NCI-H69 (cell line): Measurements from ENCODE around the gene ANAPC1.
A peak's percentile ranks its signal among the peaks of the same experiment; 100 is the strongest.
"Not testable (repeated sequence)": the region's sequence is repeated elsewhere in the genome, so short reads cannot be mapped to it uniquely, and the experiment has no call there.

Experiments used
- DNase-seq: peaks from one replicate; lab custom pipeline; 2025; lab: John Stamatoyannopoulos, UW

ANAPC1 gene

DNA sequence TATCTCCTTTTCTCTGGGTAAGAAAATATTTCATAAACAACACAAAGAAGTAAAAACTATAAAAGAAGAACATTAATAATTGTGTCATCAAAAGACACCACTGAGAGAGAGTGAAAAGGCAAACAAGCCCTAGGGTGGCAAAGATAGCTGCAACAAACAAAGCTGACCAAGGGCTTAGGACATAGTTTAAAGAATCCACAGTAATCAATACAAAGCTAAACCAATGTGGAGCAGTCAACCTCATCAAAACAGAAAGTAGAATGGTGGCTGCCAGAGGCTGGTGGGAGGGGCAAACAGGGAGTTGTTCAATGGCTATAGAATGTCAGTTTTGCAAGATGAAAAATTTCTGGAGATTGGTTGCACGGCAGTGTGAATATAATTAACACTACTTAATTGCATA is 93.4 kb downstream of the ANAPC1 start:
- DNase-seq, result not testable (repeated sequence)

- not testable (repeated sequence) for DNase-seq
These were observed 99.9 kb downstream of the ANAPC1 start for GRCh38 chr2:111784081-111784480.

DNA sequence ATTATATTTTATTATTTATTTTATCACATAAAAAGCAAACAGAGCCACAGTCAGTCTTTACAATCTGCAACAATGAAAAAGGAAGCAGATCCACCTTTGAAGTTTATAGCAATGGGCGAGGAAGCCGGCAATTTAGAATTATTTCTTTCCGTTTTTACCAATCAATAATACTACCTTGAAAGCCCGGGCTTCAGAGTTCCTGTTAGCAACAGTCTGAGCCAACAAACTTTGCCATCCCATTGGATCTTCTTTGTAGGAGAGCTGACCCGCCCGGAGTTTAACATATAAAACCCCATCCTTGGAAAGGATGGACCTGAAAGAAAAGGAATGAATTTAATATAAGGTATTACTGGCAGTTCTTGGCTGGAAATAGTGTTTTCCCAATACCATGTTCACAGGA is 101.8 kb downstream of the ANAPC1 start:
- not testable (repeated sequence) for DNase-seq

- not testable (repeated sequence) for DNase-seq
These were observed 102.4 kb downstream of the ANAPC1 start for GRCh38 chr2:111781443-111782094.

DNA sequence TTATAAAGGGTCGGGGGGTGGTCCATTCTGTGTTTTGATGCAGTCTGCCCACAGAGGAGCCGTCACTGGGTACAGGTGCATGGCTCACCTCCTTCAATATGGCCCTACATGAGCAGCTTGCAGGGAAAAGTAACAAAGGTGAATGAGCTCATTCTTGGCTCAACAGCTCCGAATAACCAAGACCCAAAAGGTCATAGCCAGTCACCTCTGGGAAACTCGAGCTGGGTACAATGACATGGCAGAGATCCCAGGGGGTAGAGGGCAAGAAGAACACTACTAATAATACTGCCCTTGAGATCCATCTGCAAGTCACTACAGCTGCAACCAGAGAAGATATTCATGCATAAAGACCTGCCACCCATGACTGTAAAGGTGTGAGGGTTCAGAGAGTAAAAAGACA is 106.8 kb downstream of the ANAPC1 start:
- not testable (repeated sequence) for DNase-seq

DNA sequence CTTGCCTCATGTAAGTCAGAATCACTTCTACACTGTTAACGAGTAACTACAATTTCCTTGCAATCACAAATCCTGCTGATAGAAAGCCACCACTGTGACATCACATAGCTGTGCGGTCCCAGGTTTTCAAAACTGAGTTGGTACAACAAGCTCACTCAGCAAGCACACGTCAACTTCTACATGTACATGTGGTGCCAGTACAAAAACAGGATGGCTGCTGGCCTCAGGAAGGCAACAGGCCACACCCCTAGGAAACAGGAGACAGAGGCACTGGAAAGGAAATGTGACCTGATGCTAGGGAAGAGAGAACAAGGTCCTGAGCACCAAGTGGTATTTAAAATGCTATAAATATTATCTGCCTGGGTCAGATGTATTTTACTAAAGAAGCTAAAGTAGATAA is 107.7 kb downstream of the ANAPC1 start:
- not testable (repeated sequence) for DNase-seq

DNA sequence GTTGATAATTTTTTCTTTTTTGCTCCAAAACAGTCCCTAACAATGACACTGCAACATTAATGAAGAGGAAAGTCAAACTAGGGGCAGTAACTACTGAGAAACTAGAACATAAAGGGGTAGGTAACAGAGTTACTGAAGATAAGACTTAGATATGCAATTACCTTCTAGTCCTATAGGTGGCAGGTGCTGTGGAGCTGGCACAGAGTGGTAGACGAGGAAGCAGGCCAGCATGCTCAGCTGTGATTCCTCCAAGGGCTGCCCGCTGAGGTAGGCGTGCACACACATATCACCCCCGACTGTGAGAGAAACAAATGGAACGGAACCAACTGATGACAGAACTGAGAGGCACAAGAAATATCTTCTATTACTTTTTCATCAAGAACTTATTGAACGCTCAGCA is 111.8 kb downstream of the ANAPC1 start:
- DNase-seq, result not testable (repeated sequence)

- not testable (repeated sequence) for DNase-seq
These were observed 112.9 kb downstream of the ANAPC1 start for GRCh38 chr2:111770916-111771658.

DNA sequence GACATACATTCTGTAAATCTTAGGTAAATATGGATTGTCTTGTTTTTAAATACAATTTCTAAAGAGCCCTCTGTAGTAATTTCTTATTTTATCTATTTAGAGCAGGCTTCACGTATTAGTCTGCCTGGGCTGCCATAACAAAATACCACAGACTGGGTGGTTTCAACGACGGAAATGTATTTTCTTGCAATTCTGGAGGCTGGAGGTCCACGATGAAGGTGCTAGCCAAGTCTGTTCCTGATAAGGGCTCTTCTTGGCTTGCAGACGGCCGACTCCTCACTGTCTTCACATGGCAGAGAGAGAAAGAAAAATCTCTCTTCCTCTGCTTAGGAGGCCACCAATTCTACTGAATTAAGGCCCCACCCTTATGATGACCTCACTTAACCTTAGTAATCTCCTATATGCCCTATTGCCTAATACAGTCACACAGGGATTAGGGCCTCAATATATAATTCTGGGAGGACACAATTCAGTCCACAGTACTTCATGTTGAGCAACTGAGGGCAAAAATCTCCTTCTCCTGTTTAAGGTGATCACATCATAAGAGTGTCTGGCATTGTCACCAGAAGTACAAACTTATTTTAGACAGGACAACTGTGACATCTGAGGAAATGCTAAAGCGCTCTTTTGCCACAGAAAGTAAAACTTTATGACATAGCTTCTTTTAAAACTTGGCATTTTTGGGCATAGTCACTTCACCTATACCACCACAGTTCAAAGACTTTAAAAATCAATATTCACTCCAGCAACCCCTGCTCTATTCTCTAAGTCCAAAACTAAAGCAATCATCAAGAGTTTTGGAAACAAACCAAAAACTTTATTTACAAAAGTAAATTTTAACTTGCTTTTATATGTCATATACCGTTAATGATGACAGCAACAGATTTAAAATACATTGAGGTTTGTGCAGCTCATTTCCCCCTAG is 115.5 kb downstream of the ANAPC1 start:
- not testable (repeated sequence) for DNase-seq

DNA sequence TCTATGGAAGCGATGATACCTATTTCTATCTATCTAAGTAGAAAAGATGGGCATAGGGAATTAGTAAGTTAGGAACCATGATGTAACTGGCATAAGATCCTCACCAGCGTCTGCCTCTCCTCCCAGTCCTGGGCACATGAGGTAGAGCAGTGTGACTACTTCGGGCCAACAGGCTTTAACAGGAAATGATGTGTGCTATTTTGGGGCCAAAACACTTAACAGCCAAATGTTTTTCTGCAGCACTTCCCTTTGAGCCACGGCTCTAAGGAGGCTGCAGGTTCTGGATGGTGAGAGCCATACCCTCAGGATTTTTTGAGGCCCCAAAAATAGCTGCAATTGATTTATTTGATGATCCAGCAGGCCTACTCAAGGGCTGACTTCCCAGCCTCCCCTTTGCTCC is 116.9 kb downstream of the ANAPC1 start:
- DNase-seq, result not testable (repeated sequence)

GRCh38 chr2:111766295-111766694 is 117.7 kb downstream of the ANAPC1 start:
- DNase-seq, result not testable (repeated sequence)

GRCh38 chr2:111764151-111764550 is 119.8 kb downstream of the ANAPC1 start:
- not testable (repeated sequence) for DNase-seq

DNA sequence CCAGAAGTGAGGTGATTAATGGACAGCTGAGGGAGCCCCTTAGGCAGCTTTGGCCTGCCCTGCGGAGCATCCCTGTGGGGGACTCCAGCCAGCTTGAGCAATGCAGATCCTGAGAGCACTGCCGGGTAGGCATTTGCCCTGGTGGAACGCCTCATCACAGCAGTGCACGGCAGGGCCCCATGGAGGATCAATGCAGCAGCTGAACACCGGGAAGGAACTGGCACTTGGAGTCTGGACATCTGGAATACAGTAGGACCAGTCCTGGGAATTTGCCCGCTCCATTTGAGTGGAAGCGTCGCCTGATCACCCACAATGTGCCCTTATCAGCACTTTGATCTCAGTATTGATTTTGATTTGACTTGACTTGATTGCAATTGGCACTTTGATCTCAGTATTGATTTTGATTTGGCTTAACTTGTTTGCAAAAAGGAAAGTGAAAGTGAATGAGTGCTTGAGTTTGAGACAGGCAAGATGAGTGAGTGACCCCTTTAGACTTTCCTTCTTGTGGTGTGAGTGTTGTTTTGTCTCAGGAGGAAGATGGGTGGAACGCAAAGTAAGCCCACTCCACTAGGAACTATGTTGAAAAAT is 123.2 kb downstream of the ANAPC1 start:
- DNase-seq, result not testable (repeated sequence)

DNA sequence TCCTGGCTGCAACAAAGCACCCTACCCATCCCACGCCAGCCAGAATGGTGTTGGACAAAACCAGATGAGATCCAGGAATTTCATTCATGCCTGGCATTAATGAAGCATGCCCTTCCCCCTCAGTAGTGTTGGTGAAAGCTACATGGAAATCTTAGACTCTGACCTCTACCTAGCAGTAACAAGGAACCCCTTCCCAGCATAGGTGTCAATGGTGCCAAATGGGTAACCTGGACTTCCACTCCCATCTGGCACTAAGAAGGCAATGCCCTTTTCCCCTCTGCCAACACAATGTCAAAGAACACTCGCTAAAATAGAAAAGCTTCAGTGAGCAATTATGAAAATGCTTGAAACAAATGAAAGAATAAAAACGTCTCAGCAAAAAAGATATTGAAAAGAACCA is 131.5 kb downstream of the ANAPC1 start:
- not testable (repeated sequence) for DNase-seq

DNA sequence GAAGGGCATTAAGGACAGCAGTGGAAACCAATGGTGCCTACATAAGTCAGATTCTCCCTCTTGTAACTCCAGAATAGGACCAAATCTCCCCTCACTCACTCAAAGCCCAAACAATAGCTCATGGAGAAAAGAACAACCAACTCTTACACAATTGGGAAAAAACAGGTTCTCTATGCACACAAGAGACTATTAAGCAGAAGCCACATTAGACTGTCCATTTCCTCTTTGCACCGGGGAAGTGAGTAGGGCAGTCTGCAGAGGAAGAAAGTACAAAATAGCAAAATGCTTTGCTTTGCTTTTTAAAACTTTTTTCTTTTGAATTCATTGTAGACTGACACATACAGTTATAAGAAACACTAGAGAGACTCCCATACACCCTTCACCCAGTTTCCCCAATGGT is 133.4 kb downstream of the ANAPC1 start:
- not testable (repeated sequence) for DNase-seq

GRCh38 chr2:111748429-111748828 is 135.6 kb downstream of the ANAPC1 start:
- DNase-seq, result not testable (repeated sequence)

DNA sequence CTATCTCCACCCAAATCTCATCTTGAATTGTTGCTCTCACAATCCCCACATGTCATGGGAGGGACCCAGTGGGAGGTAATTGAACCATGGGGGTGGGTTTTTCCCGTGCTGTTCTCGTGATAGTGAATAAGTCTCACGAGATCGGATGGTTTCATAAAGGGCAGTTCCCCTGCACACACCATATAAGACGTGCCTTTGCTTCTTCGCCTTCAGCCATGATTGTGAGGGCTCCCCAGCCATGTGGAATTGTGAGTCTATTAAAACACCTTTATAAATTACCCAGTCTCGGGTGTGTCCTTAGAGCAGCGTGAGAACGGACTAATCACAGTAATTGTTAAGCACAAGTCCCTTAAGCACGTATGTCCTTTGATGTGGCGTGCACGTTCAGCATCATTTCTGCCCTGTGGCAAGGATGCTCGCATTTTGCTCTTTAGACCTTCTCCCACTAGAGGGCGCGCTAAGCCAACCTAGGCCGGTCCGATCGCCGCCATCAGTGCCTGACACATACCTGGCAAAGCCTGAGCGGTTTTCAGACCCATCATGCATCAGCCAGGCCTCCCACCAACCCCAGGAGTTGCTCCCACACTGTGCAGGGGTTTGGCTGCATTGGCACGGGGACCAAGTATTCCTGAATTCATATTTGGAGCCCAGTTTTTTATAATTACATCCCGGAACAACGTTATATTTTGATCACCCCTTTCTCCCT is 136.4 kb downstream of the ANAPC1 start:
- not testable (repeated sequence) for DNase-seq

DNA sequence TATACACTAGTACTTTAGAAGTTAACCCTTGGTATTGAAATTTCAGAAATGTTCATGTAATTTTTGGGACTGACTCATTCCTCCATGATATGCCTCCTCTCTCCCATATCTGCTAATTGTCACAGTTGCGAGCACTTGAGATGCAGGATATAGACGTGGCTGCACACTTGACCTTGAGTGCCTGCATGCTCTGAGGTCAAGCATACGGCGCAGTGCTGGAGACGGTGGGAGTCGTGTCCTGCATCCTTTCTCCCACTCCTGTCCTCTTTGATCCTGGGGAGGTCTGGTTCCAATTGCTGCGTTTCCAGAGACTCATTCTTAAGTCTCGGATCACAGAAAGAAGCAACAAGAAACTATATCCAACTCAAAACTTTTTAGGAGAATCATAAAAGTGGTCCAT is 139.2 kb downstream of the ANAPC1 start:
- not testable (repeated sequence) for DNase-seq

DNA sequence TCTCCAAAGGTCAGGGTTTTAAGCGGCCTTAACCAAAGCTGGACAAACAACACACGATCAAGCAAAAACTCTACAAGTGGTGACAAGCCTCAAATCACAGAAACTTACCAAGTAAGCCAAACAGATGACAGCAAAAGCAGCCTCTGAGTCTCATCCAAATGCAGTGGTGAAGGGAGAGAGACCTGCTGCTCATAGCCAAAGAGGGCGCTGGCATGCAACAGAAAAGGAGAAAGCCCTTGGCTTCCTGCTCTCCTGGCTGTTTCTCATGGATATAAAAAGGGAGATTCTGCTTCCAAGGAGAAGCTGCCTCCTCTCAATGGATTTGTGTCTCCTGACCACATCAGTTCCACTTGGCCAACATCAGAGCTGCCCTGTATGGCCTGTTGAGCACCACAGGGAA is 142.5 kb downstream of the ANAPC1 start:
- not testable (repeated sequence) for DNase-seq

GRCh38 chr2:111735838-111736721 is 147.9 kb downstream of the ANAPC1 start:
- peak; percentile 50 for DNase-seq
